Measurements from ENCODE around the gene JAG2.

Gene JAG2

GRCh38 chr14:105107781-105108515, 60.6 kb downstream of the JAG2 start:
- no peak for DNase-seq

DNA sequence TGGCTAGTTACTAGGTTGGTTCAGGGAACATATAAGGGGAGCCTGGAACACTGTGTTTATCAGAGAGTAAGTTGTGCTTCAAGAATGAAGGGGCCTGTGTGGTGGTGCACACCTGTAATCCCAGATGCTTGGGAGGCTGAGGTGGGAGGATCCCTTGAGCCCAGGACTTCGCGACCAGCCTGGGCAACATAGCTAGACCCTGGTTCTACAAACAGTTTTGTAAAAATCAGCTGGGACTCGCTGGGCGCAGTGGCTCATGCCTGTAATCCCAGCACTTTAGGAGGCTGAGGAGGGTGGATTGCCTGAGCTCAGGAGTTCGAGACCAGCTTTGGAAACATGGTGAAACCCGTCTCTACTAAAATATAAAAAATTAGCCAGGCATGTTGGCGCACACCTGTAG, 61.2 kb downstream of the JAG2 start:
- DNase-seq = no peak

- no peak for DNase-seq
Observed at GRCh38 chr14:105105158-105105557, 63.4 kb downstream of the JAG2 start.

GRCh38 chr14:105102893-105103292, 65.7 kb downstream of the JAG2 start:
- DNase-seq = no peak

DNA sequence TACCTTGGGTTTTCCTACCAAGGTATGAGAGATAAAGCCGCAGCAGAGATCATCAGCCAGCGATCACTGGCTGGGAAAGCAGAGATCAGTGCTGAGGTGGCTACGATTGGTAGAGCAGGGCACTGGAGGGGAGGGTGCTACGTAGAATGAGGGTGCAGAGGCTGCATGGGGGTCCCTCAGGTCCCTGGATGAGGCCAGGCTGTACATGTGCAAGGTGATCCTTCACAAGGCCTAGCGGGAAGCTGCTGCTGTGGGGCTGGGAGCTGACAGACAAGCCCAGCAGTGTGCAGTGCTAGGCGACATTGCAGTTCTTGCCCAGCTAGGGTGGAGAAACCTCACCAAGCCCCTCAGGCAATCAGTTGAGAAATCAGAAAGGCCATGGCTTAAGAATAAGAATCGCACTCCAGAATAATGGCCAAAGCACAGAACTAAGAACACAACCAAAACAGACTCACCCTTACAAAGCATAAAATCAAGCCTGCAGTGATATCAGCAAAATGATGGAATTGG, 66.2 kb downstream of the JAG2 start:
- DNase-seq = no peak

DNA sequence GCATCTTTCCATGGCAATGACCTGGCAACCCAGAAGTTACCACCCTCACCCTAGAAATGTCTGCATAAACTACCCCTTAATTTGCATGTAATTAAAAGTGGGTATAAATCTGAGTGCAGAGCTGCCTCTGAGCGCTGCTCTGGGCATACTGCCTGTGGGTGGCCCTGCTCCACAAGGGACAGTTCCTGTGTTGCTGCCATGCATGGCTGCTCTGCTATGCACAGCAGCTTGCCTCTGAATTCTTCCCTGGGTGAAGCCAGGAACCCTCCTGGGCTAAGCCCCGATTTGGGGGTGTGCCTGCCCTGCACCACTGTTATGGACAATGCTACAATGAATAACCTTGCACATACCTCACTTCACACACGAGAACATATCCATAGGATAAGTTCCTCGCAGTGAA, 67.7 kb downstream of the JAG2 start:
- no peak for DNase-seq

GRCh38 chr14:105099778-105100177, 68.8 kb downstream of the JAG2 start:
- no peak for DNase-seq

DNA sequence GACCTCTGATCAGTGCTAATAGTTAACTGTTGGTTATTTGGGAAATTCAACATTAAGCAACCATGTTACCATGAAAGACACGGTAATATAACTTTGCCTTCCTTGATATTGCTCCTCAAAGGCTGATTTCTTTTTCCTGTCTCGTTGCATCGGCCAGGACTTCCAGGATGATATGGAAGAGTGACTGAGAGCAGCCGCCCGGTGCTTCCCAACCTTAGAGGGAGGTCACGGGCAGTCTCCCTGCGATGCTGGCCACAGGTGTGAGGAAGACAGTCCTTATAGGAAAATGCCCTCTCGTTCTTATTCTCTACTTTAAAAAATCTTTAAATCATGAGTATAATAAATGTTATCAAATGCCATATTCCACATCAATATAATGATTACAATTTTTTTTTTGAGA, 70.3 kb downstream of the JAG2 start:
- DNase-seq = no peak

- no peak for DNase-seq
Observed at GRCh38 chr14:105097794-105098127, 70.8 kb downstream of the JAG2 start.

- DNase-seq = no peak
Observed at GRCh38 chr14:105096206-105096875, 72.2 kb downstream of the JAG2 start.

- no peak for DNase-seq
Observed at GRCh38 chr14:105095236-105095805, 73.3 kb downstream of the JAG2 start.

DNA sequence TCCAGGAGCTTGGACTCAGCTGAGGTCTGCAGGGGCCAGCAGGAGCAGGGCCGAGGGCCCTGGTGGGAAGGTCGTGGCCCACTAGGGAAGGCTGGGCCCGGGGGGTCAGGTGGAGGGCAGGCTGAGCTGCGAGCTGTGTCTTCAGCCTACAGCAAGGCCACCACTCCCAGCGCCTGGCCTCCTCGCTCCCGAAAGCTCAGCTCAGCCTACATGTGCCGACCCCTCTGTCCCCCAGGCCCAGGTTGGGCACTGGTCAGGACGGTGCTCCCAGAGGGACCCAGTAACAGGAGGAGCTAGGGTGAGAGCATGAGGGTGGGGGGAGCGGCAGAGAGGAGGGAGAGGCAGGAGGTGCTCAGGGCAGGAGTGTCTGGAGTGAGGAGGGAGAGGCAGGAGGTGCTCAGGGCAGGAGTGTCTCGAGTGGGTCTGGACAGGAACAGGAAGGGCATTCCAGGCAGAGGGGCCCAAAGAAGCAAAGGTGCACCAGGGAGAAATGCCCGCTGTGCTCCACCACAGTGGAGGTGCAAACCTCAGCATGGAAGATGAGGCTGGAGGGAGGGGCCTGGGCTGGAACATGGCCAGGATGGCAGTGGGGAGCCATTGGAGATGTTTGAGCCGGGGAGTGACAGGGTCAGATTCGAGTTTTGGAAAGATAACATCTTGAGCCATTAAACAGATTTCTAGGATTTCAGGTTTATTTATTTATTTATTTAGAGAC, 74.2 kb downstream of the JAG2 start:
- DNase-seq = no peak

DNA sequence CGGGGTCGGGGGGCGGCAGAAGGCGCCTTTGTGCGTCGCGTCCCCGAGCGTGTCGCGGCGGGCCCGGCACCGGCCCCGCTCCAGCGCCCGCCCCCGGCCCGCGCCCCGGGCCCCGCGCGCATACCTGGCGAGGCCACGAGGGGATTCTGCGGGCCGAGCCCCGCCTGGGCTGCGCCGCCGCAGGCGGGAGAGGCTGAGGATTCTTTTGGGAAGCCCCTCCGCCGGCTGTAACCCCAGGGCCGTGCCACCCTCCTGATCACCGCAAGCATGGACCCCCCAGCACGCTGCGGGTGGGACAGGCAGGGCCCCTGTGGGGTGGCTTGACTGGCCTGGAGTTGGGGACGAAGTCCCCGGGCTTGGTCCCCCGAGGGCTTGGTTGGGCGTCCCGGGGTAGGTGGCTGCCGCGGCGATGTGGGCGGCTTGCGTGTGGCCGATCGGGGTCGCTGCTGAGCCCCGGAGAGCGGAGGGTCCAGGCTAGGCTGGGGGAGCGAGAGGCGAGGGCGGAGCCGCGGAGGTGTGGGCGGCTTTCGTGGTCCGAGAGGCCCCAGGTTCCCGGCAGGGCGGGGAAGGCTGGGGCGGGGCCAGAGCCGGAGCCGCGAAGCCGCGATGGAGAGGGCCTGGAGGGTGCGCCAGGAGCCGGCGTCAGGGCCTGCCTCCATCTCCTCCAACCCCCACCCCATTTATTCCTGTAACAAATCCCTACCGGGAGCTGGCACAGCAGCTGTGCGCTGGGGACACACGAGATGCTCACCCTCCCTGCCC, 75.0 kb downstream of the JAG2 start:
- peak; percentile 72 for DNase-seq

DNA sequence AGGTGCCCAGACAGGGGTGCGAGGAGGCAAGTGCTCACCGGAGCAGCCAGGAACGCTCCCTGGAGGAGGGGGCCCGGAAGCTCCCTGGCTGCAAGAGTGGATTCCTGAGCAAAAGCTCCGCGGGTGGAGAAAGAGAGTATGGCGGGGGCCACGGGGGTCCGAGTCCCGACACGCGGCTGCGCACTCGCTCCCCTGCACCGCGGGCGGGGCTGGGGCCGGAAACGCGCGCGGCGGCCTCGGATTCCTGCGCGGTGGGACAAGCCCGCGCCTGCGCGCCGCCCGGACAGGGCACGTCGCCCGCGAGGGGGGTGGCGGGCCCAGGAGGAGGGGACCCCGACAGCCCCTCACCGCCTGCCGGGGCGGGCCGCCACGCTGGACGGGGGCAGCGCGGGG, 75.5 kb downstream of the JAG2 start:
- peak; percentile 74 for DNase-seq

- DNase-seq = no peak
Observed at GRCh38 chr14:105092171-105093037, 76.2 kb downstream of the JAG2 start.

DNA sequence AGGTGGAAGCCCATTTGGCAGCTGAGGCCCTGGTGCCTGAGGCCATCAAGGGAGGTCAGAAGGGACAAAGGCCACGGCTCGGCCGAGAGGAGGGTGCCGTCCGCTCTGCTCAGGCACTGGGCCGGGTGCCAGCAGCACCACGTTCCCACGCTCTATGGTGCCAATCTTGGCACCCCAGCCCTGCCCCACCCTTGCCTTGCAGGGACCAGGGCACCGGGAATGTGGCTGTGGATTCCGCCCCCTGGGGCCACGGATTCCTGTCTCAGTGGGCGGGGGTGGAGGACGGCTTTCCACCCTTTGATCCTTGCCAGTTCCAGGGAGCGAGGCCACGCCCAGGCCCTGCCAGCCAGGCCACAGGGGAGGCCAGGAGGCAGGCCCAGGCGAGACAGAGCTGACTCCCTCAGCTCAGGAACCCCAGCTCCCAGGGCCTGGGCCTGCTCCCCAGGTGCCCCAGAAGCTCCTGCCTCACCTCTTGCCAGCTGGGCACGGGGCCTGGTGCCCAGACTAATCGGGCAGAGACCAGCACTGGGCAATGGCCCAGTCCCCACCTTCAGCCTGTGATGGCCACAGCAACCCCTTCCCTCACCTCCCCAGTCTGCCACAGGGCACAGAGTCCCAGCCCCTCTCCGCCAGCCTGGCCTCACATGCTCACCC, 76.9 kb downstream of the JAG2 start:
- DNase-seq = no peak

- no peak for DNase-seq
Observed at GRCh38 chr14:105091054-105091516, 77.5 kb downstream of the JAG2 start.
